GM21447 (cell line): ENCODE data around the gene HIVEP3.
"Not testable (repeated sequence)": the region's sequence is repeated elsewhere in the genome, so short reads cannot be mapped to it uniquely, and the experiment has no call there.

Experiments used
- ATAC-seq: cut with Tn5 transposase; IDR thresholded peaks from one replicate; pipeline ENCODE4 v1.9.1; 2021; ENCODE audit not compliant: unreplicated experiment

Gene HIVEP3

DNA sequence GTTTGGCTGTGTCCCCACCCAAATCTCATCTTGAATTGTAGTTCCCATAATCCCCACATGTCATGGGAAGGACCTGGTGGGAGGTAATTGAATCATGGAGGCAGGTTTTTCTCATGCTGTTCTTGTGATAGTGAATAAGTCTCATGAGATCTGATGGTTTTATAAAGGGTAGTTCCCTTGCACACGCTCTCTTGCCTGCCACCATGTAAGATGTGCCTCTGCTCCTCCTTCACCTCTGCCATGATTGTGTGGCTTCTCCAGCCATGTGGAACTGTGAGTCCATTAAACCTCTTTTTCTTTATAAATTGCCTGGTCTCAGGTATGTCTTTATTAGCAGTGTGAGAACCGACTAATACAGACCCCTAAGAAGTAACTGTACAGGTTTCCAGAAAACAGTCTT lies 2.5 kb upstream of the HIVEP3 start:
- ATAC-seq = not testable (repeated sequence)

DNA sequence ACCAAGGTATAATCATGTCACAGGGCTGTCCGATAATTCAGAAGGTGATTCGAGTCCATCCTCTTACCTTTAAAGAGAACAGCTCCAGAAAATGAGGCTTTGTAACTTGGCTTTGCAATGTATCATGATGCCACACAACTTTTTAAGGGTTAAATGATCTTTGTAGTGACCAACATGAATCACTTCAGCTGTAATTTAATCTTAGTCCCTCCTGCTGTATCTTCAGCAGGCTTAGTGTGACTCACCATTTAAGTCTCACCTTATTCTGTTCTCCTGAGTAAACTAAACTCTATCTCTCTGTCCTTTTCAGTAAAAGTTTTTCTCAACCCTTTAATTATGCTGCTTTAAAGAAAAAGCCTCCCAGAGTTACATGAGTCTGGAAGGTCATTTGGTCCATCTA lies 1.9 kb upstream of the HIVEP3 start:
- ATAC-seq = no peak

- ATAC-seq = peak; percentile 58
Observed at GRCh38 chr1:41919764-41920397, 1.2 kb upstream of the HIVEP3 start.

DNA sequence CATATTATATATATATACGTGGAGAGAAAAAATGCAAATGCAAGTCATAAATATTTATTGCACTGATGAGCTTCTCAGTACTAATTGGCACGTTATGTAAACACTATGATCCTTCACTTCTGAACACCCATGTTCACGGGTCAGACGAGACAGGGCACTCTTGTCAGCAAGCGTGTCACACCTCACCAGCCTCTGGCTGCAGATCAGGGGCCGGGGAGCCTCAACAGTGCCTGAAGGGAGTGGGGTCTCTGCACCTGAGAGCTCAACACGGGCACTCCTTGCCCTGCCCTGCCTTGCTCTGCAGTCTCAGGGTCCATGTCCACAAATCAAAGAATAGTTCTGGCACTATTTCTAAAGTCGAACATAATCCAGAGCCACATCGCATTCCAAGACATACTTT lies 409 bp upstream of the HIVEP3 start:
- no peak for ATAC-seq

- no peak for ATAC-seq
Observed at GRCh38 chr1:41917835-41918449, 780 bp downstream of the HIVEP3 start.

DNA sequence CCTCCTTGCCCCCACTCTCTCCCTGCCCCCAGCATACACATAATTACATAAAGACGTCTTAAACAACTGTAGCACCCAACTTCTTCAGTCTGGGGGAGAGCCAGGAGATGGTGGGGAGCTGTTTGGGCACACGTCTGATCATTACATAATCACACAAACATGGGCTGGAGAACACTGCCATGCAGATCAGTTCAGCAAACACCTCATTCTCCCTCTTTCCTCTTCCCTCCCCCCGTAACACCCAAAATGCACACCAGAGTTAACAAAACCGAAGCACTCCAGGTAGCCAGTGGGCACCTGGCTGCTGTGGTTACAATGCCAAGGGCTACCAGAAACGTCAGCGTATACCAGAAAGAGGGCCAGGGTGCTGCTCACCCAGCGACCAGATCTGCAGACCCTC lies 1.6 kb downstream of the HIVEP3 start:
- ATAC-seq = no peak

DNA sequence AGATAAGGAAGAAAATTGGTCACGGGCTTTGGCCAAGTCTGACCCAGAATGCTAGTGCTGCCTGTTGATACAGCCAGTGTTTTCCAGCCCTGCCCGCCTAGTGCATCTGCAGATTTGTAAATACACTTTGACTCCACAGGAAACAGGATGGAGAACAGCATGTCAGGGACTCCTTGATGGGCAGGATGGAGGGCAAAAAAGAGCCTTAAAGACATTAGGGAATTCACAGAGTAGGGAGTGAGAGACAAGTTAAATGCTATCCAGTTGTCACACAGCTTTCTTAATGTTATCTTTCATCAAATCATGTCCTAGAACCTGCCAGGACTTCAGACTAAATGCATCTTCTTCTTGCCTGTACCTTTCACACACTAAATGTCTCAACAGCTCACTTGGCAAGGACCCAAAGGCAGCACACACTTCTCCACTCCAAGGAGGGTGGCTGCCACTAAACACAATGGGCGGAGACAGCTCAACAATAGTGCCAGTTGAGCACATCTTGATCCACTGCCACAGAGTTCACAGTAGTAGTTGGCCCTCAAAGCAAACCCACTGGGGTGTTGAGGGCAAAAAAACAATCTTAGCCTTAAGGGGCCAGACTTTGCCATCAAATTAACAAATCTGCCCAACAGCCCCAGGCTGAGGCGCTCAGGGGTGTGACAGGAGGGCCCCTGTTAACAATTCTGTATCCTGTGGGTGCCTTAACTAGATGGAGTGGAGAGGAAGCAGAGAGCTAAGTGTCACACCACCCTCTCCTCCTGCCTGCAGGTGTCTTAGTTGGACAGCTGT lies 2.7 kb downstream of the HIVEP3 start:
- no peak for ATAC-seq

- ATAC-seq = no peak
Observed at GRCh38 chr1:41914516-41914915, 4.2 kb downstream of the HIVEP3 start.

- no peak for ATAC-seq
Observed at GRCh38 chr1:41913014-41913413, 5.7 kb downstream of the HIVEP3 start.

DNA sequence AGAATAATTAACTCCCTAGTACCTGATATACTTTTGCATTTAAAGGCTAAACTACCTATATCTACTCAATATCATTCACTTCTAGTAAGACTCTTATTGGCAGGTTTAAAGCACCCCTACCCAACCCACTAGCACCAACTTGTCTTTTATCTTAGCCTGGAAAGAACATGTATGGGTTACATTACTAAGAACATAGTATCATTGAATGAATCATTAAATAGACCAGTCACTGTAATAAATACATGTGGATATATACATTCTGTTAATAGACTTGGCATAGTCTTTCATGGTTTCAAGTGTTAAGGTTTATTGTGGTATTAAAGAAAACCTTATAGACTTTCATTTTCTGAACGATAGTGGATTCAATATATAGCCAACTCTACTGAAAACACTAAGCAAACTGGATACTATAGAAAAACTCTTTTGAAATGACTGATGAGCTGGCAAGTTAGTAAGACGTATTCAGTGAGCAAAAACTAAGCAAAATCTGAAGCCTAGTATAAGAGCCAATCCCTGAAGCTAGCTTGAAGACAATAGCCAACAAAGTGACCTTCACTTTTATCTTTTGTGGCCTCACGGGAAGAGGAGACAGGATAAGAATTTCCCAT lies 10.3 kb downstream of the HIVEP3 start:
- ATAC-seq = no peak

DNA sequence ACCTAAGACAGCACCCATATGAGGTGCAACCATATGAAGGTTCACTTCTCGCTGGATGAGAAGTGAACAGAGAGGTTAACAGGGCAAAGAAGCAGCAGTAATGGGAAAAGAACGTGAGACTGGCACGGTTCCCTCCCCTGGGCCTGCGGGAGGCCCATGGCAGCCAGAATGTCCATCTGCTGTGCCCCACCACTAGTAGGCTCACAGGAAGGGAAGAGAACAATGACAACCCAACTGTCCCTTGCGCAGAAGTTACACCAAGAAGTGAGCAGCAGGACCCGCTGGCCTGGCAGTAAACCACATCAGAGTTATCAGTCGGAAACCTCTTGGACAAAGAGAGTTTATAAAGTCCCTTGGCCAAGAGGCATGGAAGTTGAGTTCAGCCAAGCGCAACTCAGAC lies 11.3 kb downstream of the HIVEP3 start:
- ATAC-seq = no peak

DNA sequence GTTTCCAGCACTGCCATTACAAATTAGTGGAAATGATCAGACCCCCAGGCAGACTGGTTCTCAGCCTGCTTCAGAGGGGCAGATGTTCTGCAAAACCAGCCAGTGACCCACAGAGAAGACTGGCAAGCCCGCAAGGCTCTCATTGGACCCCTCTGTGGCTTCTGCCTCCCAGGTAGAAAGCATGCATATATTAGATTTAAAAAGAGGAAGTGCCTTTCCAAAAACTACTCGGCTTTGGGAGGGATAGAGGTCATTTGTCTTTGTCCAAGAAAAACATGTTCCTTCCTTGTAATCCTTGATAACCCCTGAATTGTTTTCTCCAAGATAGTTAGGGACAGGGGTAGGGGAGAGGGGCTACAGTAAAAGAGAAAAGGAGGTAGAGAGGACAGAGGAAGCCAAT lies 11.8 kb downstream of the HIVEP3 start:
- ATAC-seq = no peak

DNA sequence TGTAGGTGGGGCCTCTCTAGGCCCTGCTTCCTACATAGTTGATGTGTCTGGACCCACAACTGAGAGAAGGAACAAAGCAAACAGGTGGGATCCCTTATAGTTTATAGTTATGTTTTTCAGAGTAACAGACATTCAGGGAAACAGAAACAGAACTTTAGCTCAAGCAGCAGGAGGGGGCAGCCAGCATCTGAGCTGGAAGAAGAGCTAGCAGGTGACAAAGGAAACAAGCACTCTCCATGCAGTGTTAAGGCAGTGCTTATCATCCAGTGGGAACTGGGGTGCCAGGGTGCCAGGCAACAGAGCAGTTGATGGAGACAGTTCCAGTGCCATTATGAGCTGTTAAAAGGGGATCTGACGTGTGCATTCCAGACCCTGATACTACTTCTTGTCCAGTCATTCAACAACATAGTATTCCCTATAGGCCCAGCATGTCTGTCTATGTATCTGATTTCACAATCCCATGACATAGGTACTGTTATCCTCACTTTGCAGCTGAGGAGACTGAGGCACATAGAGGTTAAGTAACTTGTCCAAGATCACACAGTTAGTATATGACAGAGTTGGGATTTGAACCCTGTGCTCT lies 13.5 kb downstream of the HIVEP3 start:
- ATAC-seq = no peak

DNA sequence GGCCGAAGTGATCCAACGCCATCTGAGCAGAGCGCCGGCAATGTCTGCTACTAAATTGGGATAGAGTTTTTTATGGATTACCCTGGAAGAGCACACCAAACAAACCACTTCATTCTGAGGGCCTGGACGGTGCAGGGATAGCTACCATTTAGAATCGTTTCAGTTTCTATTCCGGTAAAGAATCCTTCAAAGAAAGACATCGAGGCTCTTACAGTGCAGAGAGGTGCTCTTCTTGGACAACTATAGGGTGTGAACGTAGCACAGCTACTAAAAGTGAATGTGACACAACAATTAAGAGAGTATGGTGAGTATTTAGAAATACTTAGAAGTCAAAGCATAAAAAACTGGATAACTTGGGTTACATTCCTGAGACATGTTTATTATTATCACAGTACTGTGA lies 16.1 kb downstream of the HIVEP3 start:
- ATAC-seq = no peak

GRCh38 chr1:41902159-41902577 lies 16.6 kb downstream of the HIVEP3 start:
- ATAC-seq = no peak

DNA sequence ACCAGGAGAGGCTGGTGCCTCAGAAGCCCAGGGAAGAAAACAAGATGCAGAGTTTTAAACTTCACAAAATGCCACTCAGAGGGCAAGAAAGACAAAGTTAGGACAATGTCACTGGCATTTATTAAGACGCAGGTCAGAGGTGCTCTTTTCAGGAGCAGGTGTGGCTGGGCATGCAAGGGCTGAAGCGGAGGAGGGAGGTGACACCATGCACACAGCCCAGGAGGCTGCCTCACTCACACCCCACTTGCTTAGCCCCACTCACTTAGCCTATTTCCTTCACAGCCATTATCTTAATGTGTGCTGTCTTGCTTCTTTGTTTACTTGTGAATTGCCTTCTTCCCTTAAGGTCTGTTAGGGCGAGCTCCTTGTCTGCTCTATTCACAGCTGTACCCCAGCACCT lies 17.2 kb downstream of the HIVEP3 start:
- no peak for ATAC-seq

- no peak for ATAC-seq
Observed at GRCh38 chr1:41900603-41901444, 17.9 kb downstream of the HIVEP3 start.

- no peak for ATAC-seq
Observed at GRCh38 chr1:41898191-41898713, 20.5 kb downstream of the HIVEP3 start.

GRCh38 chr1:41895552-41895951 lies 23.2 kb downstream of the HIVEP3 start:
- ATAC-seq = no peak

DNA sequence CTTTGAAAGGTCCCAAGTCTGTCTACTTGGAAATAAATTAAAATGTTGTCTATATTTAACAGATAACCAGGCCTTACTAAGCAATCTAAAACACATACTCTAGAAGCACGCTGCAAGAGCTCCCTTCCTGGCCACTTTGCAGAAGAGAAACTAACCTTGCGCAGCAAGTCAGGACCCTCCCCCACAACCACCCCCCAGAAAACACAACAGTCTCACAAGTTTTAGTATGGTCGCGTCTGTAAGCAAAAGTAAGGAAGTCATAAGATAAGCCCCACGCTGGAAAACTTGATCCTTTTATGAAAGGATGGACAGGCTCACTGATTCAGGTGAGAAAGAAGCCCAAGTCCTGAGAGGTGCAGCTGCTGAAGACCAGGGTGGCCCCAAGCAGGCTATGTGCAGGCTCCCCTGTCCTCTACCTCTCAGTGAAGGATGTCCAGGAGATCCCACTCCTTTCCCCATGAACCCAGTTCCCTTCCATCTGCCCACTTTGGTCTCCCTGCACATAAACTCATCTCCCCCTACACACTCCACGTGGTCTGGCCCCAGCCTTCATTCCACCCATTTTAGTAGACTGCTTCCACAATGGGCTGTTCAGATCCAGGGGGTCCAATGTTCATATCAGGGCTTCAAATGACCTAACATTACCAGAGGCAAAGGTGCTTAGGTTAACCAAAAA lies 23.8 kb downstream of the HIVEP3 start:
- no peak for ATAC-seq
